Panc1 (cell line): Measurements from ENCODE around the gene ZNF333. TPM values are rescaled to one million over a fixed set of nuclear protein-coding genes. Genes with fewer than 3 reads are reported as not detected.

Experiments
- ATAC-seq: fragments of 200-7000 bp; cut with Tn5 transposase; 2 replicates; pipeline ENCODE4 v1.9.1; 2020; ENCODE audit warnings: mild to moderate bottlenecking, moderate library complexity
- Bru-seq: library from RNA; stranded (reverse); fragments of 400-500 nt; gene quantifications from one replicate; lab custom pipeline; 2021; lab: Mats Ljungman, UMichigan
- BruChase-seq, 2 experiments: library from RNA; stranded (reverse); fragments of 400-500 nt; gene quantifications; one replicate each; lab custom pipeline; 2021; lab: Mats Ljungman, UMichigan
- BruUV-seq: library from RNA; stranded (reverse); fragments of 400-500 nt; replicated peaks from 2 replicates; lab custom pipeline; 2021; lab: Mats Ljungman, UMichigan
- CTCF ChIA-PET: fragments of 300-600 bp; sonication (Branson Sonifier 250); formaldehyde crosslinking; loops from one replicate; lab custom pipeline; 2022; ENCODE audit warnings: antibody characterized with exemption; lab: Charles Lee
- POLR2A ChIA-PET: fragments of 300-600 bp; sonication (Branson Sonifier 250); formaldehyde crosslinking; loops from one replicate; lab custom pipeline; 2022; ENCODE audit warnings: antibody characterized with exemption; lab: Charles Lee
- DNase-seq: peaks from one replicate; pipeline ENCODE4 v3.0.0-alpha.2; 2010; ENCODE audit warnings: low read depth, low spot score
- H3K27ac ChIP-seq: 2 replicates; pipeline ENCODE4 v1.5.1; 2011; ENCODE audit warnings: mild to moderate bottlenecking, low read length, inconsistent platforms
- H3K27me3 ChIP-seq: fragments of 200-500 bp; sonication (Bioruptor generic); 2 replicates; pipeline ENCODE4 v1.6.0; 2014; ENCODE audit warnings: low read length, inconsistent platforms; ENCODE audit not compliant: control insufficient read depth, insufficient read depth
- H3K36me3 ChIP-seq: fragments of 200-500 bp; sonication (Bioruptor generic); 2 replicates; pipeline ENCODE4 v1.5.1; 2014; ENCODE audit warnings: inconsistent platforms, mild to moderate bottlenecking, low read length, moderate library complexity; ENCODE audit not compliant: control insufficient read depth, insufficient read depth
- H3K4me1 ChIP-seq: 2 replicates; pipeline ENCODE4 v1.5.1; 2011; ENCODE audit warnings: inconsistent platforms, mild to moderate bottlenecking, low read length, moderate library complexity; ENCODE audit not compliant: control insufficient read depth, insufficient read depth
- H3K4me3 ChIP-seq, 2 experiments: 2 replicates each; pipeline ENCODE4 v1.5.1; 2011 to 2012; ENCODE audit warnings: low read depth in 2 of 2, low read length in 2 of 2, mild to moderate bottlenecking in 2 of 2, inconsistent platforms in 1 of 2, moderate library complexity in 1 of 2
- H3K9me3 ChIP-seq: fragments of 200-500 bp; sonication (Bioruptor generic); 2 replicates; pipeline ENCODE4 v1.5.1; 2014; ENCODE audit warnings: low read depth, mild to moderate bottlenecking, inconsistent platforms, low read length, moderate library complexity; ENCODE audit not compliant: control insufficient read depth, insufficient read depth
- CTCF ChIP-seq: fragments of 450-650 bp; IDR thresholded peaks from 2 replicates; pipeline ENCODE4 v1.5.1; 2017; ENCODE audit warnings: mild to moderate bottlenecking
- POLR2AphosphoS5 ChIP-seq: IDR thresholded peaks from 2 replicates; pipeline ENCODE4 v1.6.1; 2012; ENCODE audit warnings: mild to moderate bottlenecking, low read depth, low read length, moderate library complexity
- REST ChIP-seq, 2 experiments: IDR thresholded peaks; 2 replicates each; pipeline ENCODE4 v1.6.1; 2011 to 2012; ENCODE audit warnings: low read depth in 2 of 2, control low read depth in 1 of 2, low read length in 1 of 2, mild to moderate bottlenecking in 1 of 2, moderate library complexity in 1 of 2; ENCODE audit not compliant: insufficient read depth in 1 of 2
- SIN3A ChIP-seq: IDR thresholded peaks from 2 replicates; pipeline ENCODE4 v1.6.1; 2012; ENCODE audit warnings: low read depth, mild to moderate bottlenecking, low read length, moderate library complexity, borderline replicate concordance; ENCODE audit not compliant: insufficient read depth
- TCF7L2 ChIP-seq: IDR thresholded peaks from 2 replicates; pipeline ENCODE4 v1.6.1; 2011; ENCODE audit warnings: mild to moderate bottlenecking, low read depth, low read length, inconsistent platforms
- in situ Hi-C: cut with HindIII; loops from 2 replicates; pipeline ENCODE4 v1.10.0; 2016; ENCODE audit warnings: low sequenced_read_pairs, low pct_unique_long_range_greater_than_20kb
- intact Hi-C: fragments of 100-400 bp; cut with micrococcal nuclease; formaldehyde crosslinking; loops from one replicate; pipeline ENCODE4 v1.10.0; 2022; ENCODE audit not compliant: unreplicated experiment
- long read RNA-seq: library from polyadenylated mRNA; unstranded; transcript quantifications from one replicate; pipeline ENCODE4 v2.0.0, GENCODE V29; 2021; ENCODE audit not compliant: unreplicated experiment
- polyA plus RNA-seq: library from polyadenylated mRNA; unstranded; fragments of >200 nt; gene quantifications from one replicate; pipeline ENCODE4 v1.2.1, GENCODE V29; 2012; ENCODE audit warnings: missing spikeins; ENCODE audit not compliant: insufficient read length
- total RNA-seq: library from RNA; stranded (reverse); gene quantifications from one replicate; pipeline ENCODE4 v1.2.1, GENCODE V29; 2021; ENCODE audit not compliant: unreplicated experiment

ZNF333 gene
- total RNA-seq (9.2 TPM), Bru-seq, nascent RNA (percentile 54 among the genes with signal in this experiment), BruChase-seq, experiment 1, labeled RNA remaining after a 2-hour chase (percentile 57 among the genes with signal in this experiment), BruChase-seq, experiment 2, labeled RNA remaining after a 6-hour chase (percentile 57 among the genes with signal in this experiment)
- 5.9 TPM for polyA plus RNA-seq
- long read RNA-seq, partial matches to known transcripts = 6 of 13 reads
- long read RNA-seq, other reads (novel, unspliced or antisense) = 6 of 13 reads

- peak; percentile 99 for ATAC-seq
- ChIA-PET CTCF (interaction anchor here (0.5 to 1.1 kb wide), 3 partner anchors 72 to 117 kb away, joined by 3 to 8 read pairs (median 5); no protein-coding TSS in a partner anchor), POLR2A (no interaction called here)
- 0 out of 4 replicates have a peak, but pooled peaks of 1 of the 2 experiments have one; percentile 25 for TF ChIP-seq REST (IDR thresholded peaks at IDR 0.05; ENCODE audit: insufficient read depth in 1 of 2, low read depth in 2 of 2, low read length in 1 of 2)
- TF ChIP-seq CTCF = no peak
- TF ChIP-seq TCF7L2 = no peak
- TF ChIP-seq POLR2AphosphoS5 = peak; percentile 89
- no peak for TF ChIP-seq SIN3A
- H3K27ac ChIP-seq = peak within 1 kb of the TSS; percentile 75
- no peaks in the 10 kb centered on the region for H3K9me3 ChIP-seq
- H3K27me3 ChIP-seq = no peaks in the 10 kb centered on the region
- peaks cover 3% of the 10 kb centered on the region; the same call in 1 of the 2 replicates for H3K36me3 ChIP-seq
- intact Hi-C loops = no loop called here
- peak; percentile 59 for DNase-seq
- in situ Hi-C loops = no loop called here
- no TSS peak for BruUV-seq
- no peaks in the 10 kb centered on the region; the same call in 1 of the 2 replicates for H3K4me1 ChIP-seq
- H3K4me3 ChIP-seq = peak within 1 kb of the TSS; percentile 72 to 87
Measured at GRCh38 chr19:14689598-14690503, at the start of gene ZNF333. Gene ZNF333, plus strand, starts transcription at chr19:14690048. Its CDS starts 3,444 bp downstream, at chr19:14693492.

GRCh38 chr19:14648506-14648905 lies 41.3 kb upstream of the ZNF333 start:
- TF ChIP-seq SIN3A (no peak), TCF7L2 (no peak)
- Histone ChIP-seq H3K9me3 (no peaks in the 10 kb centered on the region), H3K4me1 (no peaks in the 10 kb centered on the region), H3K27ac (no peak overlapping the region), H3K27me3 (no peaks in the 10 kb centered on the region), H3K36me3 (no peaks in the 10 kb centered on the region), H3K4me3 (no peak overlapping the region)
- in situ Hi-C loops (no loop called here), intact Hi-C loops (no loop called here)
- DNase-seq (no peak), ATAC-seq (no peak)
- no TSS peak for BruUV-seq
- ChIA-PET CTCF (no interaction called here), POLR2A (no interaction called here)
